Panc1 (cell line): ENCODE results near the gene MTMR12. TPM values are rescaled to one million over a fixed set of nuclear protein-coding genes. Genes with fewer than 3 reads are reported as not detected.

Experiments used
- ATAC-seq: fragments of 200-7000 bp; cut with Tn5 transposase; 2 replicates; pipeline ENCODE4 v1.9.1; 2020; ENCODE audit warnings: mild to moderate bottlenecking, moderate library complexity
- BruUV-seq: library from RNA; stranded (reverse); fragments of 400-500 nt; replicated peaks from 2 replicates; lab custom pipeline; 2021; lab: Mats Ljungman, UMichigan
- CTCF ChIA-PET: fragments of 300-600 bp; sonication (Branson Sonifier 250); formaldehyde crosslinking; loops from one replicate; lab custom pipeline; 2022; ENCODE audit warnings: antibody characterized with exemption; lab: Charles Lee
- POLR2A ChIA-PET: fragments of 300-600 bp; sonication (Branson Sonifier 250); formaldehyde crosslinking; loops from one replicate; lab custom pipeline; 2022; ENCODE audit warnings: antibody characterized with exemption; lab: Charles Lee
- DNase-seq: peaks from one replicate; pipeline ENCODE4 v3.0.0-alpha.2; 2010; ENCODE audit warnings: low read depth, low spot score
- H3K27ac ChIP-seq: 2 replicates; pipeline ENCODE4 v1.5.1; 2011; ENCODE audit warnings: mild to moderate bottlenecking, low read length, inconsistent platforms
- H3K27me3 ChIP-seq: fragments of 200-500 bp; sonication (Bioruptor generic); 2 replicates; pipeline ENCODE4 v1.6.0; 2014; ENCODE audit warnings: low read length, inconsistent platforms; ENCODE audit not compliant: control insufficient read depth, insufficient read depth
- H3K36me3 ChIP-seq: fragments of 200-500 bp; sonication (Bioruptor generic); 2 replicates; pipeline ENCODE4 v1.5.1; 2014; ENCODE audit warnings: inconsistent platforms, mild to moderate bottlenecking, low read length, moderate library complexity; ENCODE audit not compliant: control insufficient read depth, insufficient read depth
- H3K4me1 ChIP-seq: 2 replicates; pipeline ENCODE4 v1.5.1; 2011; ENCODE audit warnings: inconsistent platforms, mild to moderate bottlenecking, low read length, moderate library complexity; ENCODE audit not compliant: control insufficient read depth, insufficient read depth
- H3K4me3 ChIP-seq, 2 experiments: 2 replicates each; pipeline ENCODE4 v1.5.1; 2011 to 2012; ENCODE audit warnings: low read depth in 2 of 2, low read length in 2 of 2, mild to moderate bottlenecking in 2 of 2, inconsistent platforms in 1 of 2, moderate library complexity in 1 of 2
- H3K9me3 ChIP-seq: fragments of 200-500 bp; sonication (Bioruptor generic); 2 replicates; pipeline ENCODE4 v1.5.1; 2014; ENCODE audit warnings: low read depth, mild to moderate bottlenecking, inconsistent platforms, low read length, moderate library complexity; ENCODE audit not compliant: control insufficient read depth, insufficient read depth
- POLR2AphosphoS5 ChIP-seq: IDR thresholded peaks from 2 replicates; pipeline ENCODE4 v1.6.1; 2012; ENCODE audit warnings: mild to moderate bottlenecking, low read depth, low read length, moderate library complexity
- SIN3A ChIP-seq: IDR thresholded peaks from 2 replicates; pipeline ENCODE4 v1.6.1; 2012; ENCODE audit warnings: low read depth, mild to moderate bottlenecking, low read length, moderate library complexity, borderline replicate concordance; ENCODE audit not compliant: insufficient read depth
- TCF7L2 ChIP-seq: IDR thresholded peaks from 2 replicates; pipeline ENCODE4 v1.6.1; 2011; ENCODE audit warnings: mild to moderate bottlenecking, low read depth, low read length, inconsistent platforms
- in situ Hi-C: cut with HindIII; loops from 2 replicates; pipeline ENCODE4 v1.10.0; 2016; ENCODE audit warnings: low sequenced_read_pairs, low pct_unique_long_range_greater_than_20kb
- intact Hi-C: fragments of 100-400 bp; cut with micrococcal nuclease; formaldehyde crosslinking; loops from one replicate; pipeline ENCODE4 v1.10.0; 2022; ENCODE audit not compliant: unreplicated experiment
- total RNA-seq: library from RNA; stranded (reverse); gene quantifications from one replicate; pipeline ENCODE4 v1.2.1, GENCODE V29; 2021; ENCODE audit not compliant: unreplicated experiment
- TF ChIP-seq, protein P1 (sequence below): fragments of 450-650 bp; IDR thresholded peaks from 2 replicates; pipeline ENCODE4 v1.5.1; 2017; ENCODE audit warnings: mild to moderate bottlenecking
- TF ChIP-seq, protein P2 (sequence below), 2 experiments: IDR thresholded peaks; 2 replicates each; pipeline ENCODE4 v1.6.1; 2011 to 2012; ENCODE audit warnings: low read depth in 2 of 2, control low read depth in 1 of 2, low read length in 1 of 2, mild to moderate bottlenecking in 1 of 2, moderate library complexity in 1 of 2; ENCODE audit not compliant: insufficient read depth in 1 of 2

Gene MTMR12
- total RNA-seq, 1 experiment from 2014 or later: 42.4 TPM

DNA sequence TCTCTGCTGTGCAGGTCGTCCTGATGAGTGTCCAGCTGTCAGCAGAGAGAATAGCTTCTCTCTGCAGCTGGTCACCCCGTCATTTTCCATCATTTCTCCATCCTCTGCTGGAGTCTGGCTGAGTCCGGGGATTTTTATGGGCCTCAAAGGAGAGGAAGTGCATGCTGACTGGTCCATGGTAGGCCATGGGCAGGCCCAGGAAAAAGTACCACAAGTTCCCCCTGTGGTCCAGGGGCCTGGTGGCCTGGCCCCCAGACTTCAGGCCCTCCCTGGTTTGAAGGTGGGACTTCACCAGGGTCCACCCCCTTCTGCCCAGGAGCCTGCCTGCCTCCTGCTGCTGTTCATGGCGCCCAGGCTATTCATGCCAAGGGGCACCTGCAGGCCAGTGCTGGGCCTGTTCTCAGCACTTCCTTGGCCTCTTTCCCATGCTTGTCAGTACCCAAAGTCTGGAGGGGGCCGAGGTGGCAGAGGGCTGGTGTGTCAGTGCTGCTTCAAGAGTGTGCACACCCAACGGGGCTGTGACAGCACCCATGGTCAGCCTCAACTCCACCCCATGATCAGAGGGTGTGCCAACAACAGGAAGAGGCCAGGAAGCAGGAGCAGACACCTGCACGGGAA is 7.3 kb upstream of the MTMR12 start:
- TF ChIP-seq, protein P1, sequence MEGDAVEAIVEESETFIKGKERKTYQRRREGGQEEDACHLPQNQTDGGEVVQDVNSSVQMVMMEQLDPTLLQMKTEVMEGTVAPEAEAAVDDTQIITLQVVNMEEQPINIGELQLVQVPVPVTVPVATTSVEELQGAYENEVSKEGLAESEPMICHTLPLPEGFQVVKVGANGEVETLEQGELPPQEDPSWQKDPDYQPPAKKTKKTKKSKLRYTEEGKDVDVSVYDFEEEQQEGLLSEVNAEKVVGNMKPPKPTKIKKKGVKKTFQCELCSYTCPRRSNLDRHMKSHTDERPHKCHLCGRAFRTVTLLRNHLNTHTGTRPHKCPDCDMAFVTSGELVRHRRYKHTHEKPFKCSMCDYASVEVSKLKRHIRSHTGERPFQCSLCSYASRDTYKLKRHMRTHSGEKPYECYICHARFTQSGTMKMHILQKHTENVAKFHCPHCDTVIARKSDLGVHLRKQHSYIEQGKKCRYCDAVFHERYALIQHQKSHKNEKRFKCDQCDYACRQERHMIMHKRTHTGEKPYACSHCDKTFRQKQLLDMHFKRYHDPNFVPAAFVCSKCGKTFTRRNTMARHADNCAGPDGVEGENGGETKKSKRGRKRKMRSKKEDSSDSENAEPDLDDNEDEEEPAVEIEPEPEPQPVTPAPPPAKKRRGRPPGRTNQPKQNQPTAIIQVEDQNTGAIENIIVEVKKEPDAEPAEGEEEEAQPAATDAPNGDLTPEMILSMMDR: no peak
- TF ChIP-seq, protein P2, sequence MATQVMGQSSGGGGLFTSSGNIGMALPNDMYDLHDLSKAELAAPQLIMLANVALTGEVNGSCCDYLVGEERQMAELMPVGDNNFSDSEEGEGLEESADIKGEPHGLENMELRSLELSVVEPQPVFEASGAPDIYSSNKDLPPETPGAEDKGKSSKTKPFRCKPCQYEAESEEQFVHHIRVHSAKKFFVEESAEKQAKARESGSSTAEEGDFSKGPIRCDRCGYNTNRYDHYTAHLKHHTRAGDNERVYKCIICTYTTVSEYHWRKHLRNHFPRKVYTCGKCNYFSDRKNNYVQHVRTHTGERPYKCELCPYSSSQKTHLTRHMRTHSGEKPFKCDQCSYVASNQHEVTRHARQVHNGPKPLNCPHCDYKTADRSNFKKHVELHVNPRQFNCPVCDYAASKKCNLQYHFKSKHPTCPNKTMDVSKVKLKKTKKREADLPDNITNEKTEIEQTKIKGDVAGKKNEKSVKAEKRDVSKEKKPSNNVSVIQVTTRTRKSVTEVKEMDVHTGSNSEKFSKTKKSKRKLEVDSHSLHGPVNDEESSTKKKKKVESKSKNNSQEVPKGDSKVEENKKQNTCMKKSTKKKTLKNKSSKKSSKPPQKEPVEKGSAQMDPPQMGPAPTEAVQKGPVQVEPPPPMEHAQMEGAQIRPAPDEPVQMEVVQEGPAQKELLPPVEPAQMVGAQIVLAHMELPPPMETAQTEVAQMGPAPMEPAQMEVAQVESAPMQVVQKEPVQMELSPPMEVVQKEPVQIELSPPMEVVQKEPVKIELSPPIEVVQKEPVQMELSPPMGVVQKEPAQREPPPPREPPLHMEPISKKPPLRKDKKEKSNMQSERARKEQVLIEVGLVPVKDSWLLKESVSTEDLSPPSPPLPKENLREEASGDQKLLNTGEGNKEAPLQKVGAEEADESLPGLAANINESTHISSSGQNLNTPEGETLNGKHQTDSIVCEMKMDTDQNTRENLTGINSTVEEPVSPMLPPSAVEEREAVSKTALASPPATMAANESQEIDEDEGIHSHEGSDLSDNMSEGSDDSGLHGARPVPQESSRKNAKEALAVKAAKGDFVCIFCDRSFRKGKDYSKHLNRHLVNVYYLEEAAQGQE (IDR thresholded peaks at IDR 0.05; ENCODE audit: insufficient read depth in 1 of 2, low read depth in 2 of 2, low read length in 1 of 2): no peak
- TF ChIP-seq SIN3A: no peak
- no peak for TF ChIP-seq TCF7L2
- no peak for TF ChIP-seq POLR2AphosphoS5
- Histone ChIP-seq H3K27me3 (no peaks in the 10 kb centered on the region), H3K36me3 (no peaks in the 10 kb centered on the region), H3K27ac (no peak overlapping the region), H3K9me3 (0 out of 2 replicates have a peak, but pooled peaks cover 5% of the 10 kb centered on the region), H3K4me3 (no peak overlapping the region), H3K4me1 (no peaks in the 10 kb centered on the region; the same call in 1 of the 2 replicates)
- in situ Hi-C loops: no loop called here
- BruUV-seq: no TSS peak
- DNase-seq (no peak), ATAC-seq (no peak)
- intact Hi-C loops: no loop called here
- ChIA-PET POLR2A (no interaction called here), CTCF (no interaction called here)

DNA sequence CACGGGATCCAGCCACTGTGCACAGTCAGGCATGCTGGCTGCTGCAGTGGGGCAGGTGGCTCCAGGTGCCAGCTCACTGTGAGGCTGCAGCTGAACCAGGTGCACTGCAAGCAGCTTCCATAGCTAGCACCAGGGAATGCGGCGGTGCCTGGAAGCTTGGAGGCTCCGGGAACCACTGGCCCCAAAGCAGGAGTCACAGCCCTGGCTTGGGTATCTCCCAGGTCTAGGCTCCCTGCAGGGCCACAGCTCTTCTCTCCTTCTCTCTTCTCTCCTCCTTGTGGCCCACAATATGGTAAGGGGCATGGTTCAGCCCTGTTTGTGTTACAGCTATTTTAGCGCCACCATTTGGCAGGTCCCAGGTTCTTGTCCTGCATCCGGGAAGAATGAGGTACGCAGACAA is 6.7 kb upstream of the MTMR12 start:
- H3K36me3 ChIP-seq: no peaks in the 10 kb centered on the region
- POLR2A ChIA-PET: no interaction called here
- BruUV-seq: no TSS peak

More for the DNA sequence above, 6.7 kb upstream of the MTMR12 start:
- DNase-seq (no peak), ATAC-seq (peak; percentile 67; the same call in 1 of the 2 replicates)
- Histone ChIP-seq H3K4me3 (no peak overlapping the region), H3K27ac (no peak overlapping the region), H3K27me3 (no peaks in the 10 kb centered on the region), H3K9me3 (0 out of 2 replicates have a peak, but pooled peaks cover 5% of the 10 kb centered on the region), H3K4me1 (no peaks in the 10 kb centered on the region; the same call in 1 of the 2 replicates)
- TF ChIP-seq, protein P1: no peak
- TF ChIP-seq, protein P2 (IDR thresholded peaks at IDR 0.05; ENCODE audit: insufficient read depth in 1 of 2, low read depth in 2 of 2, low read length in 1 of 2): no peak
- TF ChIP-seq TCF7L2: no peak
- no peak for TF ChIP-seq POLR2AphosphoS5
- no peak for TF ChIP-seq SIN3A
- in situ Hi-C loops: no loop called here
- intact Hi-C loops: no loop called here
- CTCF ChIA-PET: no interaction called here
